DOHH2 (cell line): ENCODE data around the gene MAP3K7CL.

Source experiments
- EZH2phosphoT487 ChIP-seq: fragments of 200-600 bp; sonication (generic); IDR thresholded peaks from 2 replicates; pipeline ENCODE4 v1.6.1; 2017; ENCODE audit warnings: borderline replicate concordance, mild to moderate bottlenecking, antibody characterized with exemption, low read length, moderate library complexity, mixed read lengths
- TF ChIP-seq, protein P1 (sequence below): fragments of 200-600 bp; sonication (generic); IDR thresholded peaks from one replicate; pipeline ENCODE4 v1.5.1; 2014; ENCODE audit warnings: antibody characterized with exemption, mild to moderate bottlenecking, low read depth, low read length; ENCODE audit not compliant: poor library complexity, severe bottlenecking

DNA sequence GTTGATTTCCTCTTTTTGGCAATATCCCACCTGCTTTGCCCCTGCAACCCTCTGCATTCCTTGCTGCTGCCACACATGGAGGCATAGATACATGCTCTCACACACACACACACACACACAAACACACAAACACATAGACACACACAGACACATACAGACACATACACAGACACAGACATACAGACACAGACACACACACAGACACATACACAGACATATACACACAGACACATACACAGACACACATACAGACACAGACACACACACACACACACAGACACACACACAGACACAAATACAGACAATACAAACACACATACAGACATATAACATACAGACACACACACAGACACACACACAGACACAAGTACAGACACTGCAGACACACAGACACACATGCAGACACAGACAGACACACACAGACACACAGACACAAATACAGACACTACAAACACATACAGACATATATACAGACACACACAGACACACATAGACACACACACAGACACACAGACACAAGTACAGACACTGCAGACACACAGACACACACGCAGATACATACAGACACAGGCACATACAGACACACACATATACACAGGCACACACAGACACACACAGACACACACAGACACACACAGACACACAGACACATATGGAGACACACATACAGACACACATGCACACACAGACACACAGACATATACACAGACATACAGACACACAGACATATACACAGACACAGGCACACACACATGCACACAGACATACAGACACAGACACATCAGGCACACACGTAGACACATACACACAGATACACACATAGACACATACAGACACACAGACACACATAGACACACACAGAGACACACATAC is 83.3 kb downstream of the MAP3K7CL start:
- TF ChIP-seq, protein P1, sequence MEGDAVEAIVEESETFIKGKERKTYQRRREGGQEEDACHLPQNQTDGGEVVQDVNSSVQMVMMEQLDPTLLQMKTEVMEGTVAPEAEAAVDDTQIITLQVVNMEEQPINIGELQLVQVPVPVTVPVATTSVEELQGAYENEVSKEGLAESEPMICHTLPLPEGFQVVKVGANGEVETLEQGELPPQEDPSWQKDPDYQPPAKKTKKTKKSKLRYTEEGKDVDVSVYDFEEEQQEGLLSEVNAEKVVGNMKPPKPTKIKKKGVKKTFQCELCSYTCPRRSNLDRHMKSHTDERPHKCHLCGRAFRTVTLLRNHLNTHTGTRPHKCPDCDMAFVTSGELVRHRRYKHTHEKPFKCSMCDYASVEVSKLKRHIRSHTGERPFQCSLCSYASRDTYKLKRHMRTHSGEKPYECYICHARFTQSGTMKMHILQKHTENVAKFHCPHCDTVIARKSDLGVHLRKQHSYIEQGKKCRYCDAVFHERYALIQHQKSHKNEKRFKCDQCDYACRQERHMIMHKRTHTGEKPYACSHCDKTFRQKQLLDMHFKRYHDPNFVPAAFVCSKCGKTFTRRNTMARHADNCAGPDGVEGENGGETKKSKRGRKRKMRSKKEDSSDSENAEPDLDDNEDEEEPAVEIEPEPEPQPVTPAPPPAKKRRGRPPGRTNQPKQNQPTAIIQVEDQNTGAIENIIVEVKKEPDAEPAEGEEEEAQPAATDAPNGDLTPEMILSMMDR = no peak
- TF ChIP-seq EZH2phosphoT487 = no peak
